MCF 10A (cell line): ENCODE measurements around the gene ATP6V0A4. TPM values are rescaled to one million over a fixed set of nuclear protein-coding genes. Genes with fewer than 3 reads are reported as not detected.

ENCODE experiments used
- BruUV-seq: library from RNA; stranded (reverse); fragments of 400-500 nt; replicated peaks from 2 replicates; lab custom pipeline; 2021; lab: Mats Ljungman, UMichigan
- CTCF ChIA-PET: fragments of 300-600 bp; sonication (Branson Sonifier 250); formaldehyde crosslinking; extraction: SDS; loops from one replicate; lab custom pipeline; 2021; ENCODE audit warnings: antibody characterized with exemption, inconsistent platforms; lab: Yijun Ruan, JAX
- POLR2A ChIA-PET: fragments of 300-600, 350-650 bp; sonication (Branson Sonifier 250); formaldehyde crosslinking; extraction: SDS; loops from one replicate; lab custom pipeline; 2020; ENCODE audit warnings: antibody characterized with exemption, inconsistent platforms; lab: Yijun Ruan, JAX
- DNase-seq: peaks from one replicate; pipeline ENCODE4 v3.0.0-alpha.2; 2018; ENCODE audit not compliant: unreplicated experiment
- H3K27ac Mint-ChIP-seq: one replicate; pipeline ENCODE4 v1.8.0; 2022; ENCODE audit warnings: mild to moderate bottlenecking, low read depth, mixed read lengths; ENCODE audit not compliant: unreplicated experiment
- H3K27me3 Mint-ChIP-seq: one replicate; pipeline ENCODE4 v1.8.0; 2022; ENCODE audit warnings: mixed read lengths; ENCODE audit not compliant: insufficient read depth, unreplicated experiment
- H3K36me3 Mint-ChIP-seq: one replicate; pipeline ENCODE4 v1.8.0; 2022; ENCODE audit warnings: mild to moderate bottlenecking, moderate library complexity, mixed read lengths; ENCODE audit not compliant: insufficient read depth, unreplicated experiment
- H3K4me1 Mint-ChIP-seq: one replicate; pipeline ENCODE4 v1.8.0; 2022; ENCODE audit warnings: mixed read lengths; ENCODE audit not compliant: insufficient read depth, unreplicated experiment
- H3K4me3 Mint-ChIP-seq: one replicate; pipeline ENCODE4 v1.8.0; 2022; ENCODE audit warnings: mild to moderate bottlenecking, moderate library complexity, mixed read lengths; ENCODE audit not compliant: unreplicated experiment
- H3K9me3 Mint-ChIP-seq: one replicate; pipeline ENCODE4 v1.8.0; 2022; ENCODE audit warnings: mixed read lengths; ENCODE audit not compliant: unreplicated experiment
- CTCF ChIP-seq: fragments of 200-600 bp; IDR thresholded peaks from one replicate; pipeline ENCODE4 v1.8.0; 2022; ENCODE audit warnings: antibody characterized with exemption, mild to moderate bottlenecking; ENCODE audit not compliant: unreplicated experiment
- intact Hi-C: fragments of 100-400 bp; cut with micrococcal nuclease; formaldehyde crosslinking; loops from 2 replicates; pipeline ENCODE4 v1.14.1; 2022
- total RNA-seq: library from RNA; stranded (reverse); gene quantifications from 2 replicates; pipeline ENCODE4 v1.2.3, GENCODE V29; 2022

Gene ATP6V0A4
- total RNA-seq, 1 experiment from 2014 or later = 0.40 TPM

DNA sequence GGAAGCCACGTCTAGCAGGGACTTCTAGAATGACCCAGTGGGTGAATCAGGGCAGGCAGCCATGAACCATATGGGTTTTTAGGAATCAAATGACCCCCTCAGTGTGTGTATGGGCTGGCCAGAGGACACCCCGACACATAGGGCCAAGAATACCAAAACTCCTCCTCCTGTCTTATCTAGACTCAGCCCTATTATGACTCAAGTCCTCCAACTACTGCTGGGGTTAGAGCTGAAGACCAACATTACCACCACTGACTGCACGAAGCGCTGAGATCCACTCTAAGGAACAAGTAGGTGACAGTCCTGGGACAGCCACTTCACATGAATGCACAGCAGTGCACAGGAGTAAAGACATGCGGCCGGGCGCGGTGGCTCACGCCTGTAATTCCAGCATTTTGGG, 85.3 kb downstream of the ATP6V0A4 start:
- H3K27ac Mint-ChIP-seq = no peak overlapping the region
- no peaks in the 10 kb centered on the region for H3K9me3 Mint-ChIP-seq
- BruUV-seq = no TSS peak
- no peak for DNase-seq
- H3K4me3 Mint-ChIP-seq = no peak overlapping the region
- ChIA-PET POLR2A (no interaction called here), CTCF (no interaction called here)
- H3K4me1 Mint-ChIP-seq = no peaks in the 10 kb centered on the region
- intact Hi-C loops = no loop called here
- H3K27me3 Mint-ChIP-seq = no peaks in the 10 kb centered on the region
- no peak for TF ChIP-seq CTCF
- H3K36me3 Mint-ChIP-seq = no peaks in the 10 kb centered on the region

- no peak overlapping the region for H3K27ac Mint-ChIP-seq
- no TSS peak for BruUV-seq
- no peak for DNase-seq
These were observed 87.2 kb downstream of the ATP6V0A4 start for GRCh38 chr7:138710536-138711385.

DNA sequence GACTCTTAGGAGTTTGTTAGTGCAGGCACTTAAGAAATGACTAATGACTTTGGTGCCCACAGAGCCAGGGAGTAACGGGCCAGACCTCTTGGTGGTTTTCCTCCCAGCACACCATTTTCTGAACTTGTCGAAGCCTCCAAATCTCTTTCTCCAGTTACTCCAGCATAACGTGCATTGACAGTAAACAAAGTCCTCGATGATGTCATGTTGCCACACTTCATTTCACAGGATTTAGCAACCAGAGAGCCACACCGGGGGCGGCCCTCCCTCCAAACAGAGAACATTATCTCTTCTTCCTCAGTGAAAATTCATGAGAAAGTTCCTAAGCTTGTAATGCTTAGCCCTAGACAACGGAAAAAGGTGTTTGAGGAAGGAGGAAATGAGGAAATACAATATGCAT, 92.8 kb downstream of the ATP6V0A4 start:
- ChIA-PET CTCF (no interaction called here), POLR2A (no interaction called here)
- DNase-seq = no peak
- Mint-ChIP-seq H3K27me3 (no peaks in the 10 kb centered on the region), H3K4me3 (no peak overlapping the region), H3K36me3 (no peaks in the 10 kb centered on the region), H3K9me3 (no peaks in the 10 kb centered on the region), H3K27ac (no peak overlapping the region), H3K4me1 (peaks cover 5% of the 10 kb centered on the region)
- intact Hi-C loops = no loop called here
- no peak for TF ChIP-seq CTCF
- BruUV-seq = no TSS peak

More at GRCh38 chr7:138710536-138711385, 87.2 kb downstream of the ATP6V0A4 start:
- Mint-ChIP-seq H3K4me1 (peaks cover 5% of the 10 kb centered on the region), H3K36me3 (no peaks in the 10 kb centered on the region), H3K4me3 (no peak overlapping the region), H3K9me3 (no peaks in the 10 kb centered on the region), H3K27me3 (no peaks in the 10 kb centered on the region)
- TF ChIP-seq CTCF = no peak
- CTCF ChIA-PET = interaction anchor here (0.6 kb wide), 1 partner anchor 58 kb away, joined by 3 read pairs; no protein-coding TSS in a partner anchor
- POLR2A ChIA-PET = no interaction called here
- intact Hi-C loops = no loop called here

DNA sequence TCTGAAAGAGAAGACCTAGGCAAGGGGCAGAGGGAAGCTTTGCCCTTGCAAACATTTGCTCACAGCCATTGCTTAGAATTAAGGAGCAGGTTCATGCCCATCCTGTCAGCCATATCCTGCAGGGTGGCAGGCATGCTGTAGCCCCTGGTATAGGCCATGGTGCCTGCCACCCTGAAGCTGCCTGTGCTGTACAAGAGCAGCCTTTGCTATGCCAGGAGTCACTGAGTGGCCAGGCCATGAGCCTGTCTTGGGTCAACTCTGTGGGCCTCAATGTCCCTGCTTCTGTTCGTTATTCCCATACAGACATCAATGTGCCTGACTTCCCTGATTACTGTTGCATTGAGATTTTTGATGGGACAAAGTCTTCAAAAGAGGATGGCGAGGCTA, 96.5 kb downstream of the ATP6V0A4 start:
- CTCF ChIA-PET = no interaction called here
- Mint-ChIP-seq H3K36me3 (no peaks in the 10 kb centered on the region), H3K4me3 (no peak overlapping the region), H3K9me3 (no peaks in the 10 kb centered on the region), H3K4me1 (peaks cover 3% of the 10 kb centered on the region), H3K27ac (no peak overlapping the region), H3K27me3 (no peaks in the 10 kb centered on the region)
- no peak for TF ChIP-seq CTCF
- intact Hi-C loops = no loop called here
- no TSS peak for BruUV-seq
- DNase-seq = no peak
- POLR2A ChIA-PET = no interaction called here
